Endothelial cell of umbilical vein (primary cell): ENCODE measurements around the gene COL6A3. TPM values are rescaled to one million over a fixed set of nuclear protein-coding genes. Genes with fewer than 3 reads are reported as not detected.

Source experiments
- BruUV-seq: library from RNA; stranded (reverse); fragments of 400-500 nt; replicated peaks from 2 replicates; lab custom pipeline; 2021; lab: Mats Ljungman, UMichigan
- CTCF ChIA-PET: fragments of 300-600, 350-600 bp; sonication (Branson Sonifier 250); formaldehyde crosslinking; loops from one replicate; lab custom pipeline; 2021; ENCODE audit warnings: antibody characterized with exemption, inconsistent platforms; lab: Charles Lee
- POLR2A ChIA-PET: fragments of 300-600, 350-600 bp; sonication (Branson Sonifier 250); formaldehyde crosslinking; loops from one replicate; lab custom pipeline; 2021; ENCODE audit warnings: antibody characterized with exemption, inconsistent platforms; lab: Charles Lee
- DNase-seq: peaks from one replicate; pipeline ENCODE4 v3.0.0-alpha.2; 2011; ENCODE audit warnings: low read depth, low spot score
- FAIRE-seq: peaks from 2 replicates; lab custom pipeline; 2011; peaks lifted over from hg19 to GRCh38; lab: Jason Lieb, UNC
- H2AFZ ChIP-seq: 2 replicates; pipeline ENCODE4 v1.6.0; 2012; ENCODE audit warnings: low read depth, low read length, control low read depth, inconsistent platforms
- H3K27ac ChIP-seq: 2 replicates; pipeline ENCODE4 v1.5.1; 2011; ENCODE audit warnings: low read depth, mild to moderate bottlenecking, control low read depth, low read length, moderate library complexity; ENCODE audit not compliant: insufficient read depth
- H3K27me3 ChIP-seq, 2 experiments: 2 replicates each; pipeline versions ENCODE4 v1.6.0 to v1.6.1; 2011; ENCODE audit warnings: low read length in 2 of 2, mixed read lengths in 1 of 2; ENCODE audit not compliant: control insufficient read depth in 2 of 2, insufficient read depth in 2 of 2
- H3K36me3 ChIP-seq, 2 experiments: 2 replicates in 1 of 2; 3 replicates in 1 of 2; pipeline ENCODE4 v1.5.1; 2011; ENCODE audit warnings: low read length in 2 of 2, mild to moderate bottlenecking in 1 of 2, moderate library complexity in 1 of 2; ENCODE audit not compliant: control insufficient read depth in 2 of 2, insufficient read depth in 2 of 2; ENCODE audit errors: extremely low read depth in 1 of 2
- H3K4me1 ChIP-seq: 3 replicates; pipeline ENCODE4 v1.5.1; 2011; ENCODE audit warnings: mild to moderate bottlenecking, low read length; ENCODE audit not compliant: control insufficient read depth, insufficient read depth; ENCODE audit errors: extremely low read depth
- H3K4me2 ChIP-seq: 2 replicates; pipeline ENCODE4 v1.6.1; 2011; ENCODE audit warnings: low read length, control low read depth, mixed read lengths; ENCODE audit not compliant: insufficient read depth
- H3K4me3 ChIP-seq, 3 experiments: fragments of 200-600 bp in 1 of 3; sonication (generic), shearing (Covaris generic) in 1 of 3; replicated peaks in 1 of 3; 2 replicates each; pipeline ENCODE4 v1.5.1; 2011 to 2016; ENCODE audit warnings: control low read depth in 3 of 3, low read length in 3 of 3, mild to moderate bottlenecking in 2 of 3, inconsistent platforms in 1 of 3, low read depth in 1 of 3, moderate library complexity in 1 of 3; ENCODE audit not compliant: insufficient read depth in 1 of 3
- H3K79me2 ChIP-seq: 2 replicates; pipeline ENCODE4 v1.6.0; 2012; ENCODE audit warnings: low read length, inconsistent platforms; ENCODE audit not compliant: control insufficient read depth, insufficient read depth
- H3K9ac ChIP-seq: replicated peaks from 2 replicates; pipeline ENCODE3; 2011; ENCODE audit warnings: low read length, control low read depth; ENCODE audit not compliant: insufficient read depth; ENCODE audit errors: extremely low read depth
- H3K9me1 ChIP-seq: replicated peaks from 3 replicates; pipeline ENCODE4 v1.6.0; 2011; ENCODE audit warnings: mild to moderate bottlenecking, low read length; ENCODE audit not compliant: control insufficient read depth, insufficient read depth; ENCODE audit errors: extremely low read depth
- H3K9me3 ChIP-seq: replicated peaks from 2 replicates; pipeline ENCODE4 v1.5.1; 2012; ENCODE audit warnings: low read length, inconsistent platforms; ENCODE audit not compliant: control insufficient read depth, insufficient read depth
- H4K20me1 ChIP-seq: replicated peaks from 2 replicates; pipeline ENCODE3; 2011; ENCODE audit warnings: mild to moderate bottlenecking, low read length; ENCODE audit not compliant: control insufficient read depth, insufficient read depth; ENCODE audit errors: extremely low read depth
- EZH2 ChIP-seq: IDR thresholded peaks from 2 replicates; pipeline ENCODE4 v1.6.1; 2012; ENCODE audit warnings: borderline replicate concordance, low read depth, mild to moderate bottlenecking, moderate library complexity, low read length, inconsistent platforms; ENCODE audit not compliant: severe bottlenecking
- FOS ChIP-seq: IDR thresholded peaks from 2 replicates; pipeline ENCODE4 v1.6.1; 2011; ENCODE audit warnings: mild to moderate bottlenecking, low read length, moderate library complexity, borderline replicate concordance; ENCODE audit not compliant: insufficient read depth
- GATA2 ChIP-seq: IDR thresholded peaks from 2 replicates; pipeline ENCODE4 v1.7.0; 2011; ENCODE audit warnings: low read depth, mild to moderate bottlenecking, moderate library complexity, mixed read lengths, low read length; ENCODE audit not compliant: insufficient read length, insufficient read depth
- JUN ChIP-seq: IDR thresholded peaks from 2 replicates; pipeline ENCODE4 v1.6.1; 2011; ENCODE audit warnings: borderline replicate concordance, low read depth; ENCODE audit not compliant: insufficient read length, insufficient read depth
- MYC ChIP-seq: IDR thresholded peaks from one replicate; pipeline ENCODE4 v1.6.1; 2011; ENCODE audit warnings: mild to moderate bottlenecking, low read depth, low read length
- POLR2A ChIP-seq: IDR thresholded peaks from 2 replicates; pipeline ENCODE4 v1.6.1; 2012; ENCODE audit warnings: low read depth, mild to moderate bottlenecking, control low read depth, low read length
- POLR2AphosphoS5 ChIP-seq: IDR thresholded peaks from 2 replicates; pipeline ENCODE4 v1.6.1; 2012; ENCODE audit warnings: low read depth, mild to moderate bottlenecking, control low read depth, low read length, moderate library complexity; ENCODE audit not compliant: insufficient read depth
- dilution Hi-C: fragments of 300-500 bp; cut with MboI; formaldehyde crosslinking; loops from one replicate; pipeline ENCODE4 v1.15.0; 2019; ENCODE audit warnings: low sequenced_read_pairs; ENCODE audit not compliant: extremely low pct_ligation_motif_present
- intact Hi-C: fragments of 100-400 bp; cut with micrococcal nuclease; formaldehyde crosslinking; loops from one replicate; pipeline ENCODE4 v1.10.0; 2022
- polyA plus RNA-seq, 4 experiments: library from polyadenylated mRNA; depleted of rRNA in 3 of 4; stranded (reverse) in 3 of 4; unstranded in 1 of 4; fragments of >200 nt; gene quantifications; 2 replicates each; pipeline versions ENCODE4 v1.2.1 to v1.2.3, GENCODE V29; 2011 to 2012; ENCODE audit warnings: missing spikeins in 1 of 4
- total RNA-seq: library from RNA; stranded (reverse); gene quantifications from 2 replicates; pipeline ENCODE4 v1.2.3, GENCODE V29; 2021
- TF ChIP-seq, protein P1 (sequence below): IDR thresholded peaks from 2 replicates; pipeline ENCODE4 v1.6.1; 2011; ENCODE audit not compliant: insufficient read depth, insufficient read length
- TF ChIP-seq, protein P2 (sequence below), 2 donors: IDR thresholded peaks; 1 replicate in 1 of 2; 2 replicates in 1 of 2; pipeline ENCODE4 v1.5.1; 2011; ENCODE audit warnings: low read length in 2 of 2, mild to moderate bottlenecking in 2 of 2, moderate library complexity in 2 of 2, control low read depth in 1 of 2, inconsistent platforms in 1 of 2, low read depth in 1 of 2; ENCODE audit not compliant: insufficient read depth in 1 of 2; ENCODE audit errors: extremely low read depth in 1 of 2

COL6A3 gene
- total and polyA plus RNA-seq, 2 donors (not counting 3 experiments of a cell fraction or from before 2014, with no cell fraction given): 0.03 TPM; not detected in 1

DNA sequence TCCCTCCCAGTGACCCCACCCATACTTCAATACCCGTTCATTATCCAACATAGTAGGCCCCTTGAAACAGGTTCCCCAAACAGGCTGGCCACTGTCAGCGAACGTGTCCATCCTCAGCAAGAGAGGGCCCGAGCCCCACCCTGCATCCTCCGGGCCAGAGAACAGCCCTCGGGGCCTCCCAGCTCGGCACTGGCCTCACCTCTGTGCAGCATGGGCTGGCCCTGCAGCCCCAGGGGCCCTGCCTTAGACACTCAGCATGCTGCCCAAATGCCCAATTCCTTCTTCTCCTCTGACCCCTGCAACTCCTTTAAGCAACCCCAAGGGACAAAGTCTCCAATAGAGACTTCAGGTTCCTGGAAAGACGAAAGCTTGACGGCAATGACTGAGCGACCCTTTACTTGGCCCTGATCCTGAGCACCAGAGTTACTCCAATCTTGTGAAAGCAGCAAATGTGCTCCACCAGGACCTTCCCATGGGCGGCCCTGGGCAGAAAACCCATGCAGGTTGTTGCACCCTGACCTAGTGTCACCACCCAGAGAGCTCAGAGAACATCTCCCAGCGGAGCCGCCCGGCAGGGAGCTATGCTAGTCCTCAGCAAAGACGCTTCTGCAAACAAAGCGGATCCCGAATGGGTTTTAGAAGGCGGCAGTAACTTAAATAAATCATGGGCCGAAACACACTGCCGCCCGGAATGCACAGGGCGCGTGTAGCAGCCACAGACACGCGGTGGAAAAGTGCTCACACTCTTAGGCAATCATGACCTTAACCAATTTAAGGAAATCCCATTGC, 782 bp downstream of the COL6A3 start:
- H3K4me3 ChIP-seq: no peak overlapping the region
- no peaks in the 10 kb centered on the region for H3K4me1 ChIP-seq
- DNase-seq (no peak), FAIRE-seq (no peak)
- H3K9ac ChIP-seq: no peak overlapping the region
- peaks cover 11 to 22% of the 10 kb centered on the region in 2 experiments for H3K27me3 ChIP-seq
- H3K9me3 ChIP-seq: no peaks in the 10 kb centered on the region
- no peak overlapping the region for H3K27ac ChIP-seq
- intact Hi-C loops: no loop called here
- dilution Hi-C loops: no loop called here
- no TSS peak for BruUV-seq
- no peaks in the 10 kb centered on the region for H3K79me2 ChIP-seq
- H3K4me2 ChIP-seq: no peak overlapping the region
- POLR2A ChIA-PET: no interaction called here
- no peaks in the 10 kb centered on the region for H4K20me1 ChIP-seq
- no peak overlapping the region for H2AFZ ChIP-seq
- CTCF ChIA-PET: interaction anchor here (1.2 to 4.0 kb wide), 3 partner anchors 8 to 159 kb away, joined by 3 to 14 read pairs (median 8); no protein-coding TSS in a partner anchor
- TF ChIP-seq MYC (no peak), FOS (no peak), POLR2AphosphoS5 (no peak), GATA2 (no peak), EZH2 (no peak), JUN (no peak), POLR2A (no peak)
- TF ChIP-seq, protein P1, sequence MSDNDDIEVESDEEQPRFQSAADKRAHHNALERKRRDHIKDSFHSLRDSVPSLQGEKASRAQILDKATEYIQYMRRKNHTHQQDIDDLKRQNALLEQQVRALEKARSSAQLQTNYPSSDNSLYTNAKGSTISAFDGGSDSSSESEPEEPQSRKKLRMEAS: no peak
- TF ChIP-seq, protein P2, sequence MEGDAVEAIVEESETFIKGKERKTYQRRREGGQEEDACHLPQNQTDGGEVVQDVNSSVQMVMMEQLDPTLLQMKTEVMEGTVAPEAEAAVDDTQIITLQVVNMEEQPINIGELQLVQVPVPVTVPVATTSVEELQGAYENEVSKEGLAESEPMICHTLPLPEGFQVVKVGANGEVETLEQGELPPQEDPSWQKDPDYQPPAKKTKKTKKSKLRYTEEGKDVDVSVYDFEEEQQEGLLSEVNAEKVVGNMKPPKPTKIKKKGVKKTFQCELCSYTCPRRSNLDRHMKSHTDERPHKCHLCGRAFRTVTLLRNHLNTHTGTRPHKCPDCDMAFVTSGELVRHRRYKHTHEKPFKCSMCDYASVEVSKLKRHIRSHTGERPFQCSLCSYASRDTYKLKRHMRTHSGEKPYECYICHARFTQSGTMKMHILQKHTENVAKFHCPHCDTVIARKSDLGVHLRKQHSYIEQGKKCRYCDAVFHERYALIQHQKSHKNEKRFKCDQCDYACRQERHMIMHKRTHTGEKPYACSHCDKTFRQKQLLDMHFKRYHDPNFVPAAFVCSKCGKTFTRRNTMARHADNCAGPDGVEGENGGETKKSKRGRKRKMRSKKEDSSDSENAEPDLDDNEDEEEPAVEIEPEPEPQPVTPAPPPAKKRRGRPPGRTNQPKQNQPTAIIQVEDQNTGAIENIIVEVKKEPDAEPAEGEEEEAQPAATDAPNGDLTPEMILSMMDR (IDR thresholded peaks at IDR 0.05; ENCODE audit: extremely low read depth in 1 of 2, insufficient read depth in 1 of 2, low read depth in 1 of 2, low read length in 2 of 2): no peak
- no peaks in the 10 kb centered on the region for H3K9me1 ChIP-seq
- H3K36me3 ChIP-seq: no peaks in the 10 kb centered on the region
